CD4-positive, alpha-beta T cell treated with Interferon alpha-2 for 1 hour (primary cell): ENCODE results near the gene AKIRIN2.
"Not testable (repeated sequence)": the region's sequence is repeated elsewhere in the genome, so short reads cannot be mapped to it uniquely, and the experiment has no call there.

Experiments used
- DNase-seq, 2 donors: peaks; one replicate each; pipeline ENCODE4 v3.0.0-alpha.2; 2020 to 2022

The AKIRIN2 gene

DNA sequence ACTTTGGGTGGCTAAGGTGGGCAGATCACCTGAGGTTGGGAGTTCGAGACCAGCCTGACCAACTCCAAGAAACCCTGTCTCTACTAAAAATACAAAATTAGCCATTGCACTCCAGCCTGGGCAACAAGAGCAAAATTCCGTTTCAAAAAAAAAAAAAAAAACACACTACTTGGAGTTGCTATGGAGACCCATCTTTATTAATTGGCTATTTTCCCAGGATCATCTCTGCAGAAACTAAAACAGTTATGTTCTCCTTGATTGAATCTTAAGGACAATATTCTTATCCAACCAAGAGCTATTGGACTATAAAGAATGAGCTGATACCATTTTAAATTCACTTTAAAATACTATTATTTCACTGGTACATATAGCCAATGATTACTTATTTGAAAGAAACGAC is 14.7 kb downstream of the AKIRIN2 start:
- no peak for DNase-seq

- not testable (repeated sequence) for DNase-seq
Measured at GRCh38 chr6:87686636-87687205, 15.3 kb downstream of the AKIRIN2 start.

GRCh38 chr6:87684895-87685654 is 17.0 kb downstream of the AKIRIN2 start:
- DNase-seq = no peak

- DNase-seq = no peak
Measured at GRCh38 chr6:87683890-87684289, 18.1 kb downstream of the AKIRIN2 start.

- DNase-seq = no peak
Measured at GRCh38 chr6:87682310-87682709, 19.7 kb downstream of the AKIRIN2 start.

DNA sequence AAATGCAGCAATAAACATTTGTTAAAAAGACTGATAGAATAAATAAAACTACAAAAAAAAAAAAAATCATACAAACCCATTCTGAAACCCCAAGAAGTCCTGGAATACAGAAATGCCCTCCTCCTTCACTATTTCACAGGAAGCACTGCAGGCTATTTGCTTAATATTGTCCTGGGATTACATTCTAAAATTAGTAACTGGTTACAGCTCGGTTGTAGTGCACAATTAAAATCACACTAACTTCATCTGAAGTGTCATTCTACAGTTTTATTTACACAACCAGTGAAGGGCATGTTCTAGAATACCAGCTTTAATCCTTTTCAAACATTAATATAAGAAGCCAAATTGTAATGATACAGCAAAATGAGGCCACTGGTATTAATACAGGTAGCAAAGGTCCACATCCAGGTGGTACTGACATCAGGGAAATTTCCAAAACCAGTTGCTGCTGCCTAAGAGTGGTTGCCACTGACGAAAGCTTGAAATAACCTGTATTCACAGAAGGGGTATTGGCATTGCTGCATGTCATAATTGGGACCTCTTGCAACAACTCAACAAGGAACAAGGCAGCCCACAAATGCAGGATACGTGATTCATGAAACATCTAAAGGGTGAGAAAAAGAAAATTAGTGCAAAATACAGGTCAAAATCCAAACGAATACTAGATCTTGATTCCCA is 26.9 kb downstream of the AKIRIN2 start:
- no peak for DNase-seq

- no peak for DNase-seq
Measured at GRCh38 chr6:87674290-87674689, 27.7 kb downstream of the AKIRIN2 start.

- no peak for DNase-seq
Measured at GRCh38 chr6:87673237-87673636, 28.8 kb downstream of the AKIRIN2 start.

DNA sequence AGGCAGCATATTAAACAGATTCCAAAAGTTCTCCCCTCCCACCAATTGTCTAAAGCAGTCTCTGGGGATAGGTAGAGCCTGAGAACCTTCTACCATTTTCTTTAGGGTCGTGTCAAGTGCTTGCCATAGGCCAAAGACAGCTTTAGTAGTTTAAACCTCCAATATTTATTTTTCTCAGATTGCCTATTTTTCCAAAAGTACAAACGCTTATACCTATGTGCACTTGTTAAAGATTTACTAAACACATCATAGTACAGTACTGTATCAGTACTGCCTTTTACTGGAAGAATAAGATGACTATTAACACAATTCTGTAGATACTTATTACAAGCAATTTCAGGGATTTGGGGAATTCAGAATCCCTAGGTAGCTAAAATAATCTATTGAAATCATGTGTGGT is 29.4 kb downstream of the AKIRIN2 start:
- DNase-seq = no peak

DNA sequence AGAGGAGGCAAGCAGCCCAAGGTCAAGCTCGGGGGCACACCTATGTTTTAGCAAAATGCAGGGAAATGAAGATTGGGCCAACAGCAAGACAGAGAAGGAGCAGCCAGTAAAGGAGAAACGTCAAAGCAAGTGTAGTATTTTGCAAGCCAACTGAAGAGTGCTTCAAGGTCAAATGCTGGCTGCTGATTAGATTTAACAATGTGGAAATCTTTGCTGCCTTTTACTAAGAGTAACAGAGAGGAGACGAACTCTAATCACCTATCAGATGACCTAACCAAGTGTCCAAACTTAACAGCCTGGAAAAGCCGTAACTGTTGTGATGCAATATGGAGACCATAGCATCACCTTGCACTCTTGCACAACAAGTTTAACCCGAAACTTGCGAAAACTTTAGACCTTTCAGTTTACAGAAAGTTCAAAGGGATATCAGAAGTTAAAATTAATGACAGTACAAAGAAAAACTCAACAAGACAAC is 30.4 kb downstream of the AKIRIN2 start:
- DNase-seq = no peak

GRCh38 chr6:87670707-87671106 is 31.3 kb downstream of the AKIRIN2 start:
- no peak for DNase-seq

GRCh38 chr6:87669051-87669450 is 33.0 kb downstream of the AKIRIN2 start:
- DNase-seq = no peak

- no peak for DNase-seq
Measured at GRCh38 chr6:87668013-87668412, 34.0 kb downstream of the AKIRIN2 start.

GRCh38 chr6:87667032-87667431 is 35.0 kb downstream of the AKIRIN2 start:
- no peak for DNase-seq

GRCh38 chr6:87664921-87665485 is 37.0 kb downstream of the AKIRIN2 start:
- no peak for DNase-seq

DNA sequence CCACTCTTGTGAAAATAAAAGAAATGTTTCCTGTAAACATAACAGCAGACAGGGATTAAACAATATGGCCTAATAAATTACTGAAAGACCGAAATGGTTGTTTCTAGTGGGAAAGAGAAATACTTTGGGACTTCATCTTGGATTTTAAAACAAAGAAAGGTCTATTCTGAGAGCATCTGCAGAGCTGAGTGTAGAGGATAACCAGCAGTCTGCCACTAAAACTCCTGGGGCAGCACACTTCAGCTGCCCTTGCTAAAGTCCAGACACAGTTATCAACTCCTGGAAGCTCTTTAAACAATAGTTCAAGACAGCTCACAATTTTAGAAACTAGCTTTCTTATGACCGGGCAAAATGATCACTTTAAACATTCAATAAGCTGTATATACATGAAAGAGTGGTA is 38.6 kb downstream of the AKIRIN2 start:
- no peak for DNase-seq

GRCh38 chr6:87661503-87661902 is 40.5 kb downstream of the AKIRIN2 start:
- DNase-seq = no peak

DNA sequence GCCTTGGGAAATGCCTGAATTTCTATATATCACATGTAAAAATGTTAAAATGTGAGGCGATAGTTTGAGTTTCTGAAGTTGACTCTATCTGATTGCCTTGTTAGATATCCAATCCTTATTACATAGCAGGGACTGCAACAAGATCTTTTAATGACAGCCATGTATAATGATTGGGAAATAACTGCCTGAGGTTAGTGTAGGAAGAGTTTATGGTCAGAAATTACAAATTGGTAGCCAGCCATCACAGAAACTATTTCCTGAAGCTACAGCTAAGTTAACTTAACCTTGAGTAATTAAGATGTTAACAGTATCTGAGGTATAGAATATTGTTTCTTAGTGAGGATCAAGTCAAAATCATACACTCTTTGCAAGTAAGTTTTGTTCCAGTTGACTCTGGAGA is 41.0 kb downstream of the AKIRIN2 start:
- DNase-seq = no peak

DNA sequence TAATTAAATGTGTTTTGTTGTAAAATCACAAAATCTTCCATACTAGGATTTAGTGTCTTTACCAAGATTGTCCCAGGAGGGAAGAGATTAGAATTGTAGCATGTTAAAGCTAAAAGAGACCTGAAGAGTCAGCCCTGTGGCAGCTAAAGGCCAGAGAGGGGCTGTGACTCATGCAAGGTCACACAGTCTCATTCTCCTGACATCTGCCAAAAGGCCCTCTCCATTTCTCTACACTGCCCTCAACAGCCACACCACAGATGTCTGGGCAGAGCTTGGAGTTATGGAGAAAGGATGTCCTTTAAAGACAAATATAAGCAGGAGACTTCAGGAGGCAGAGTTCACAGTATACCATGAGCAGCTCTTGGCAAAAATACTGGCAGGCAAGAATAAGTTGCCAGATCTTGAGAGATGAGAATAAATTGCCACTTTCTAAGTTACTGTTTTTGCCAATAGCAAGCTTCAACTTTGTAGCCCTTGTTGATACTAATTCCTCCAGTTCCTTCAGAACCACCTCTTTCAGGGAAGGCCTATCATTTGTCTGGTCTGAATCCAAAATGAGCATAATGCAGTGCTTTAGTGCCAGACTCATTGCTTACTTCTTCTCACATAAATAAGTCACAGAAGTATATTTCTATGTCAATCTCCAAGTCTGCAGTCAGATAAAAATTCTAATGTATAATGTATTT is 41.7 kb downstream of the AKIRIN2 start:
- no peak for DNase-seq

DNA sequence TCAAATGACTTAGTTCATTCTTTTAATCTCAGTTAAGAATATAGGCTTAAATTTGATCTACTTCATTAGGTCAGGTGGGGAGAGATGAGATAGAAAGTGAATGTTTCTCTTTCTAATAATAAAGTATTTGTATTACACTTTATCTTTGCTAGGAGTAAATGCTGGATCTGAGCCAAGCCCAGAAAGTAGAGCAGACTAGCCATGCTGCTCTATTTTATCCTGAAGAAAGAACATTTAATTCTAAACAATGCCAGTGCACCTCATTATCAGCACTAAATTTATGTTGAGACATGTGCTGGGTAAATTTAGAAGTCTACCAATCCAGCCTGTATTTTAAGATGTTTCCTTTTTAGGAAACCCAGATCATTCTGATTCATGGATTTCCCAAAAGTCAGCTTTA is 43.5 kb downstream of the AKIRIN2 start:
- DNase-seq = no peak

GRCh38 chr6:87656857-87657256 is 45.2 kb downstream of the AKIRIN2 start:
- DNase-seq = peak in 1 of 2 donors; percentile 11

- DNase-seq = no peak
Measured at GRCh38 chr6:87655824-87656223, 46.2 kb downstream of the AKIRIN2 start.

DNA sequence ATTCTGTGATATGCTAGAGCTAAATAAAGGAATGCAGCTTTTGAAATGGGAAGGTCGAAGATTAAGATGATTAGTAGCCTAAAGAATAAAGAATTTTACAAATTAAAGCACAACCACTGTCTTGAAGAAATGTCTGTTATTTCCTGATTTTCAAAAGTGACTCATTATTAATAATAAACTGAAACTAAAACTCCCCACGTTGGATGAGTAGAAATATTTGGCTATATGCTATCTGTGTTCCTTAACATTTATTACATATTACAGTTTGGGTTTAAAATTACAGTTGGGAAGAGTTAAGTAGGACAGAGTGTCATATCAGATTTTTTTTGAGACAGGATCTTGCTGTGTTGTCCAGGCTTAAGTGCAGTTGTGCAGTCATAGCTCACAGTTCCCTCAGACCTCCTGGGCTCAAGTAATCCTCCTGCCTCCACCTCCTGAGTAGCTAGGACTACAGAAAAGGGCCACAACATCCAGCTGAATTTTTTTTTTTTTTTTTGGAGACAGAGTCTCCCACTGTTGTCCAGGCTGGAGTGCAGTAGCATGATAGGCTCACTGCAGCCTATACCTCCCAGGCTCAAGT is 47.1 kb downstream of the AKIRIN2 start:
- DNase-seq = no peak
